MCF 10A (cell line): ENCODE data around the gene SNX25. TPM values are rescaled to one million over a fixed set of nuclear protein-coding genes. Genes with fewer than 3 reads are reported as not detected.
"Not testable (repeated sequence)": the region's sequence is repeated elsewhere in the genome, so short reads cannot be mapped to it uniquely, and the experiment has no call there.

Experiments used
- BruUV-seq: library from RNA; stranded (reverse); fragments of 400-500 nt; replicated peaks from 2 replicates; lab custom pipeline; 2021; lab: Mats Ljungman, UMichigan
- CTCF ChIA-PET: fragments of 300-600 bp; sonication (Branson Sonifier 250); formaldehyde crosslinking; extraction: SDS; loops from one replicate; lab custom pipeline; 2021; ENCODE audit warnings: antibody characterized with exemption, inconsistent platforms; lab: Yijun Ruan, JAX
- POLR2A ChIA-PET: fragments of 300-600, 350-650 bp; sonication (Branson Sonifier 250); formaldehyde crosslinking; extraction: SDS; loops from one replicate; lab custom pipeline; 2020; ENCODE audit warnings: antibody characterized with exemption, inconsistent platforms; lab: Yijun Ruan, JAX
- DNase-seq: peaks from one replicate; pipeline ENCODE4 v3.0.0-alpha.2; 2018; ENCODE audit not compliant: unreplicated experiment
- H3K27ac Mint-ChIP-seq: one replicate; pipeline ENCODE4 v1.8.0; 2022; ENCODE audit warnings: mild to moderate bottlenecking, low read depth, mixed read lengths; ENCODE audit not compliant: unreplicated experiment
- H3K27me3 Mint-ChIP-seq: one replicate; pipeline ENCODE4 v1.8.0; 2022; ENCODE audit warnings: mixed read lengths; ENCODE audit not compliant: insufficient read depth, unreplicated experiment
- H3K36me3 Mint-ChIP-seq: one replicate; pipeline ENCODE4 v1.8.0; 2022; ENCODE audit warnings: mild to moderate bottlenecking, moderate library complexity, mixed read lengths; ENCODE audit not compliant: insufficient read depth, unreplicated experiment
- H3K4me1 Mint-ChIP-seq: one replicate; pipeline ENCODE4 v1.8.0; 2022; ENCODE audit warnings: mixed read lengths; ENCODE audit not compliant: insufficient read depth, unreplicated experiment
- H3K4me3 Mint-ChIP-seq: one replicate; pipeline ENCODE4 v1.8.0; 2022; ENCODE audit warnings: mild to moderate bottlenecking, moderate library complexity, mixed read lengths; ENCODE audit not compliant: unreplicated experiment
- H3K9me3 Mint-ChIP-seq: one replicate; pipeline ENCODE4 v1.8.0; 2022; ENCODE audit warnings: mixed read lengths; ENCODE audit not compliant: unreplicated experiment
- CTCF ChIP-seq: fragments of 200-600 bp; IDR thresholded peaks from one replicate; pipeline ENCODE4 v1.8.0; 2022; ENCODE audit warnings: antibody characterized with exemption, mild to moderate bottlenecking; ENCODE audit not compliant: unreplicated experiment
- intact Hi-C: fragments of 100-400 bp; cut with micrococcal nuclease; formaldehyde crosslinking; loops from 2 replicates; pipeline ENCODE4 v1.14.1; 2022
- total RNA-seq: library from RNA; stranded (reverse); gene quantifications from 2 replicates; pipeline ENCODE4 v1.2.3, GENCODE V29; 2022

Gene SNX25
- total RNA-seq, 1 experiment from 2014 or later, result 10.5 TPM

- CTCF ChIA-PET, result interaction anchor here (0.9 to 1.1 kb wide), 2 partner anchors 18 to 708 kb away, joined by 3 to 5 read pairs; no protein-coding TSS in a partner anchor
These were observed 119.2 kb downstream of the SNX25 start for GRCh38 chr4:185328586-185328985.

GRCh38 chr4:185329879-185330510 is 120.6 kb downstream of the SNX25 start:
- BruUV-seq, DNase-seq, H3K4me1 Mint-ChIP-seq, H3K27ac Mint-ChIP-seq, intact Hi-C loops, POLR2A ChIA-PET, H3K4me3 Mint-ChIP-seq, H3K9me3 Mint-ChIP-seq, H3K27me3 Mint-ChIP-seq, H3K36me3 Mint-ChIP-seq: not testable (repeated sequence)
- CTCF ChIA-PET, result interaction anchor here (1.1 kb wide), 1 partner anchor 16 kb away, joined by 5 read pairs; no protein-coding TSS in a partner anchor

More at GRCh38 chr4:185328586-185328985, 119.2 kb downstream of the SNX25 start:
- intact Hi-C loops, result no loop called here
- Mint-ChIP-seq H3K27ac (no peak overlapping the region), H3K4me3 (no peak overlapping the region), H3K4me1 (no peaks in the 10 kb centered on the region), H3K27me3 (no peaks in the 10 kb centered on the region), H3K36me3 (no peaks in the 10 kb centered on the region), H3K9me3 (no peaks in the 10 kb centered on the region)
- no peak for TF ChIP-seq CTCF
- no peak for DNase-seq
- no TSS peak for BruUV-seq
- POLR2A ChIA-PET, result no interaction called here

GRCh38 chr4:185332575-185333464 is 123.4 kb downstream of the SNX25 start:
- Mint-ChIP-seq H3K27me3 (no peaks in the 10 kb centered on the region), H3K4me1 (no peaks in the 10 kb centered on the region), H3K36me3 (peaks cover under 1% of the 10 kb centered on the region), H3K27ac (no peak overlapping the region), H3K4me3 (no peak overlapping the region), H3K9me3 (no peaks in the 10 kb centered on the region)
- TF ChIP-seq CTCF, result no peak
- CTCF ChIA-PET, result interaction anchor here (0.7 kb wide), 1 partner anchor 9 kb away, joined by 3 read pairs; no protein-coding TSS in a partner anchor
- POLR2A ChIA-PET, result no interaction called here
- no peak for DNase-seq
- no TSS peak for BruUV-seq
- intact Hi-C loops, result no loop called here

GRCh38 chr4:185334326-185334725 is 124.9 kb downstream of the SNX25 start:
- intact Hi-C loops, result no loop called here
- H3K27me3 Mint-ChIP-seq, result no peaks in the 10 kb centered on the region
- POLR2A ChIA-PET, result no interaction called here
- H3K27ac Mint-ChIP-seq, result no peak overlapping the region
- peaks cover 8% of the 10 kb centered on the region for H3K9me3 Mint-ChIP-seq
- no peak for DNase-seq
- CTCF ChIA-PET, result interaction anchor here (0.6 kb wide), 1 partner anchor 398 kb away, joined by 3 read pairs; no protein-coding TSS in a partner anchor
- no peaks in the 10 kb centered on the region for H3K4me1 Mint-ChIP-seq
- peaks cover 12% of the 10 kb centered on the region for H3K36me3 Mint-ChIP-seq
- H3K4me3 Mint-ChIP-seq, result no peak overlapping the region
- no peak for TF ChIP-seq CTCF
- BruUV-seq, result no TSS peak
